GM23248 (cell line): ENCODE results near the gene SLC46A2.

ENCODE experiments used
- EZH2 ChIP-seq: fragments of 200-600 bp; sonication (generic); IDR thresholded peaks from 2 replicates; pipeline ENCODE4 v1.6.1; 2018; ENCODE audit warnings: antibody characterized with exemption, mild to moderate bottlenecking; ENCODE audit not compliant: insufficient read depth, poor library complexity, severe bottlenecking
- EZH2phosphoT487 ChIP-seq: fragments of 200-600 bp; sonication (generic); IDR thresholded peaks from 2 replicates; pipeline ENCODE4 v1.6.1; 2018; ENCODE audit warnings: antibody characterized with exemption, moderate library complexity, mild to moderate bottlenecking, low read depth; ENCODE audit not compliant: insufficient read depth

DNA sequence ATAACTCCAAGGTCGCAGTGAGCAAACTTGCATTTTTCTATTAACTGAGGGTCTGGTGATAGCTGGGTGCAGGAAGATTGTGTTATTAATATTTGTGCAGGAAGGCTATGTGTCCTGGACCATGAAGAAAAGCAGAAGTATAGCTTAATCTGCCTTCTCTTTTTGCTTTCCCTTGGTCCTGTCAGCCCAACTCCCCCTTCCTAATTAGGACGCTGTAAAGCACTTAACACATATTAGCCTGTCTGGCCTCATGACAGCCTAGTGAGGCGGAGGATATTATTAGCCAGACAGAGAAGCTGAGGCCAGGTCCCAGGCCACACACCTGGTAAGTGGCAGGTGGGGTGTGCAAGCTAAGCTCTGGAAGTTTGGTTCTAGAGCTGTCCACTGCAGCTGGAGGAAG lies 29.5 kb downstream of the SLC46A2 start:
- no peak for TF ChIP-seq EZH2phosphoT487
- no peak for TF ChIP-seq EZH2
